Measurements from ENCODE around the gene DOCK10. TPM values are rescaled to one million over a fixed set of nuclear protein-coding genes. Genes with fewer than 3 reads are reported as not detected.

Gene DOCK10
- total RNA-seq, 1 donor from 2014 or later, result 3.6 TPM

GRCh38 chr2:224982910-224983711, 59.2 kb downstream of the DOCK10 start:
- H3K4me1 Mint-ChIP-seq (ENCODE audit: low read depth), result peaks cover 8% of the 10 kb centered on the region
- TF ChIP-seq CTCF (IDR thresholded peaks at IDR 0.05; ENCODE audit: unreplicated experiment), result no peak
- DNase-seq (ENCODE audit: low spot score, unreplicated experiment), result no peak

GRCh38 chr2:224982226-224982625, 60.0 kb downstream of the DOCK10 start:
- no peak for TF ChIP-seq CTCF (IDR thresholded peaks at IDR 0.05; ENCODE audit: unreplicated experiment)
- DNase-seq (ENCODE audit: low spot score, unreplicated experiment), result no peak
- H3K27me3 Mint-ChIP-seq, result no peaks in the 10 kb centered on the region
- H3K4me1 Mint-ChIP-seq (ENCODE audit: low read depth), result peaks cover 8% of the 10 kb centered on the region
- no peaks in the 10 kb centered on the region for H3K36me3 Mint-ChIP-seq (ENCODE audit: insufficient read depth)
- H3K27ac Mint-ChIP-seq, result no peak overlapping the region
- no peaks in the 10 kb centered on the region for H3K9me3 Mint-ChIP-seq (ENCODE audit: low read depth)
- no peak overlapping the region for H3K4me3 Mint-ChIP-seq (ENCODE audit: low read depth)

More at GRCh38 chr2:224982910-224983711, 59.2 kb downstream of the DOCK10 start:
- Mint-ChIP-seq H3K36me3 (ENCODE audit: insufficient read depth) (no peaks in the 10 kb centered on the region), H3K4me3 (ENCODE audit: low read depth) (no peak overlapping the region), H3K9me3 (ENCODE audit: low read depth) (no peaks in the 10 kb centered on the region), H3K27me3 (no peaks in the 10 kb centered on the region), H3K27ac (peak overlapping the region; percentile 22)

- H3K9me3 Mint-ChIP-seq (ENCODE audit: low read depth), result no peaks in the 10 kb centered on the region
- H3K4me1 Mint-ChIP-seq (ENCODE audit: low read depth), result no peaks in the 10 kb centered on the region
- peaks cover 3% of the 10 kb centered on the region for H3K27me3 Mint-ChIP-seq
- no peaks in the 10 kb centered on the region for H3K36me3 Mint-ChIP-seq (ENCODE audit: insufficient read depth)
- H3K27ac Mint-ChIP-seq, result no peak overlapping the region
- no peak overlapping the region for H3K4me3 Mint-ChIP-seq (ENCODE audit: low read depth)
- DNase-seq (ENCODE audit: low spot score, unreplicated experiment), result no peak
- TF ChIP-seq CTCF (IDR thresholded peaks at IDR 0.05; ENCODE audit: unreplicated experiment), result no peak
Observed at GRCh38 chr2:224976629-224977525, 65.4 kb downstream of the DOCK10 start.

GRCh38 chr2:224975761-224976160, 66.5 kb downstream of the DOCK10 start:
- no peak overlapping the region for H3K4me3 Mint-ChIP-seq (ENCODE audit: low read depth)
- H3K4me1 Mint-ChIP-seq (ENCODE audit: low read depth), result peaks cover 1% of the 10 kb centered on the region
- no peak for DNase-seq (ENCODE audit: low spot score, unreplicated experiment)
- H3K36me3 Mint-ChIP-seq (ENCODE audit: insufficient read depth), result no peaks in the 10 kb centered on the region
- no peak overlapping the region for H3K27ac Mint-ChIP-seq
- H3K27me3 Mint-ChIP-seq, result peaks cover 3% of the 10 kb centered on the region
- no peak for TF ChIP-seq CTCF (IDR thresholded peaks at IDR 0.05; ENCODE audit: unreplicated experiment)
- no peaks in the 10 kb centered on the region for H3K9me3 Mint-ChIP-seq (ENCODE audit: low read depth)
